Measurements from ENCODE around the gene NAPSA.

Gene NAPSA

GRCh38 chr19:50313812-50314536, 51.5 kb downstream of the NAPSA start:
- DNase-seq, result no peak

- DNase-seq, result no peak
Measured at GRCh38 chr19:50312967-50313811, 52.2 kb downstream of the NAPSA start.

GRCh38 chr19:50311723-50312635, 53.5 kb downstream of the NAPSA start:
- peak; percentile 24 for DNase-seq

GRCh38 chr19:50310759-50311465, 54.5 kb downstream of the NAPSA start:
- DNase-seq, result no peak

- no peak for DNase-seq
Measured at GRCh38 chr19:50309396-50310125, 55.9 kb downstream of the NAPSA start.

- no peak for DNase-seq
Measured at GRCh38 chr19:50308991-50309390, 56.4 kb downstream of the NAPSA start.

Measured in OCI-M1 (cell line).